ENCODE measurements around the gene MAGI2.

GRCh38 chr7:78463039-78463438 is 990.4 kb downstream of the MAGI2 start:
- TF ChIP-seq, protein P1, sequence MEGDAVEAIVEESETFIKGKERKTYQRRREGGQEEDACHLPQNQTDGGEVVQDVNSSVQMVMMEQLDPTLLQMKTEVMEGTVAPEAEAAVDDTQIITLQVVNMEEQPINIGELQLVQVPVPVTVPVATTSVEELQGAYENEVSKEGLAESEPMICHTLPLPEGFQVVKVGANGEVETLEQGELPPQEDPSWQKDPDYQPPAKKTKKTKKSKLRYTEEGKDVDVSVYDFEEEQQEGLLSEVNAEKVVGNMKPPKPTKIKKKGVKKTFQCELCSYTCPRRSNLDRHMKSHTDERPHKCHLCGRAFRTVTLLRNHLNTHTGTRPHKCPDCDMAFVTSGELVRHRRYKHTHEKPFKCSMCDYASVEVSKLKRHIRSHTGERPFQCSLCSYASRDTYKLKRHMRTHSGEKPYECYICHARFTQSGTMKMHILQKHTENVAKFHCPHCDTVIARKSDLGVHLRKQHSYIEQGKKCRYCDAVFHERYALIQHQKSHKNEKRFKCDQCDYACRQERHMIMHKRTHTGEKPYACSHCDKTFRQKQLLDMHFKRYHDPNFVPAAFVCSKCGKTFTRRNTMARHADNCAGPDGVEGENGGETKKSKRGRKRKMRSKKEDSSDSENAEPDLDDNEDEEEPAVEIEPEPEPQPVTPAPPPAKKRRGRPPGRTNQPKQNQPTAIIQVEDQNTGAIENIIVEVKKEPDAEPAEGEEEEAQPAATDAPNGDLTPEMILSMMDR (IDR thresholded peaks at IDR 0.05): no peak
- TF ChIP-seq POLR2AphosphoS5 (IDR thresholded peaks at IDR 0.05): no peak

All from breast epithelium (tissue), 3 donors.